Adipocyte (in vitro differentiated cells): ENCODE measurements around the gene COL25A1.
"Not testable (repeated sequence)": the region's sequence is repeated elsewhere in the genome, so short reads cannot be mapped to it uniquely, and the experiment has no call there.

ENCODE experiments used
- DNase-seq: peaks from one replicate; pipeline ENCODE4 v3.0.0-alpha.2; 2015; ENCODE audit warnings: low read depth
- H3K27me3 ChIP-seq: replicated peaks from 2 replicates; pipeline ENCODE4 v1.7.0; 2013; ENCODE audit warnings: mild to moderate bottlenecking, low read length, moderate library complexity; ENCODE audit not compliant: control insufficient read depth, insufficient read depth
- H3K36me3 ChIP-seq: 2 replicates; pipeline ENCODE4 v1.7.0; 2013; ENCODE audit warnings: low read length, mild to moderate bottlenecking, moderate library complexity; ENCODE audit not compliant: control insufficient read depth, insufficient read depth, severe bottlenecking
- H3K4me1 ChIP-seq: 2 replicates; pipeline ENCODE4 v1.7.0; 2013; ENCODE audit warnings: mild to moderate bottlenecking, low read length, moderate library complexity; ENCODE audit not compliant: control insufficient read depth, insufficient read depth
- H3K4me3 ChIP-seq: 2 replicates; pipeline ENCODE4 v1.7.0; 2013; ENCODE audit warnings: mild to moderate bottlenecking, low read length, moderate library complexity
- H3K9ac ChIP-seq: 2 replicates; pipeline ENCODE4 v1.7.0; 2013; ENCODE audit warnings: mild to moderate bottlenecking, low read length, moderate library complexity
- H3K9me3 ChIP-seq: 2 replicates; pipeline ENCODE4 v1.7.0; 2013; ENCODE audit warnings: mild to moderate bottlenecking, low read length, moderate library complexity; ENCODE audit not compliant: control insufficient read depth

COL25A1 gene

GRCh38 chr4:109026588-109026987 lies 275.9 kb downstream of the COL25A1 start:
- Histone ChIP-seq H3K27me3 (peaks cover 2% of the 10 kb centered on the region), H3K9me3 (peaks cover 7% of the 10 kb centered on the region), H3K4me3 (no peak overlapping the region), H3K4me1 (no peaks in the 10 kb centered on the region), H3K9ac (no peak overlapping the region), H3K36me3 (no peaks in the 10 kb centered on the region)
- no peak for DNase-seq

GRCh38 chr4:109025471-109026076 lies 276.9 kb downstream of the COL25A1 start:
- Histone ChIP-seq H3K36me3 (no peaks in the 10 kb centered on the region), H3K4me3 (no peak overlapping the region), H3K4me1 (no peaks in the 10 kb centered on the region), H3K9me3 (peaks cover 14% of the 10 kb centered on the region), H3K27me3 (no peaks in the 10 kb centered on the region), H3K9ac (no peak overlapping the region)
- DNase-seq: no peak

- Histone ChIP-seq H3K27me3 (no peaks in the 10 kb centered on the region), H3K4me1 (no peaks in the 10 kb centered on the region), H3K9ac (no peak overlapping the region), H3K36me3 (no peaks in the 10 kb centered on the region), H3K9me3 (peaks cover 14% of the 10 kb centered on the region), H3K4me3 (no peak overlapping the region)
- peak; percentile 28 for DNase-seq
These were observed 279.5 kb downstream of the COL25A1 start for GRCh38 chr4:109022961-109023360.

- not testable (repeated sequence) for DNase-seq, H3K4me1 ChIP-seq, H3K36me3 ChIP-seq, H3K9ac ChIP-seq, H3K27me3 ChIP-seq, H3K4me3 ChIP-seq
- peaks cover 14% of the 10 kb centered on the region for H3K9me3 ChIP-seq
These were observed 280.8 kb downstream of the COL25A1 start for GRCh38 chr4:109021630-109022029.

- H3K9ac ChIP-seq: no peak overlapping the region
- no peaks in the 10 kb centered on the region for H3K36me3 ChIP-seq
- H3K4me1 ChIP-seq: no peaks in the 10 kb centered on the region
- DNase-seq: no peak
- H3K9me3 ChIP-seq: peaks cover 14% of the 10 kb centered on the region
- no peak overlapping the region for H3K4me3 ChIP-seq
- H3K27me3 ChIP-seq: no peaks in the 10 kb centered on the region
These were observed 281.6 kb downstream of the COL25A1 start for GRCh38 chr4:109020861-109021260.

- H3K9me3 ChIP-seq: peaks cover 4% of the 10 kb centered on the region
- DNase-seq: no peak
- H3K9ac ChIP-seq: no peak overlapping the region
- H3K36me3 ChIP-seq: no peaks in the 10 kb centered on the region
- peaks cover 5% of the 10 kb centered on the region for H3K4me1 ChIP-seq
- no peaks in the 10 kb centered on the region for H3K27me3 ChIP-seq
- no peak overlapping the region for H3K4me3 ChIP-seq
These were observed 286.3 kb downstream of the COL25A1 start for GRCh38 chr4:109016200-109016599.

- H3K4me1 ChIP-seq: peaks cover 13% of the 10 kb centered on the region
- no peak overlapping the region for H3K9ac ChIP-seq
- H3K36me3 ChIP-seq: no peaks in the 10 kb centered on the region
- H3K4me3 ChIP-seq: no peak overlapping the region
- no peaks in the 10 kb centered on the region for H3K27me3 ChIP-seq
- no peak for DNase-seq
- H3K9me3 ChIP-seq: no peaks in the 10 kb centered on the region
These were observed 287.0 kb downstream of the COL25A1 start for GRCh38 chr4:109015413-109015810.

- Histone ChIP-seq H3K4me1 (peaks cover 19% of the 10 kb centered on the region), H3K9ac (no peak overlapping the region), H3K9me3 (no peaks in the 10 kb centered on the region), H3K4me3 (no peak overlapping the region), H3K36me3 (no peaks in the 10 kb centered on the region), H3K27me3 (no peaks in the 10 kb centered on the region)
- DNase-seq: no peak
These were observed 287.7 kb downstream of the COL25A1 start for GRCh38 chr4:109014593-109015412.

GRCh38 chr4:109012286-109012880 lies 290.1 kb downstream of the COL25A1 start:
- H3K4me3 ChIP-seq: no peak overlapping the region
- peaks cover 22% of the 10 kb centered on the region for H3K4me1 ChIP-seq
- no peak for DNase-seq
- H3K36me3 ChIP-seq: no peaks in the 10 kb centered on the region
- no peaks in the 10 kb centered on the region for H3K9me3 ChIP-seq
- H3K9ac ChIP-seq: no peak overlapping the region
- no peaks in the 10 kb centered on the region for H3K27me3 ChIP-seq

- H3K4me3 ChIP-seq: no peak overlapping the region
- H3K9me3 ChIP-seq: no peaks in the 10 kb centered on the region
- H3K4me1 ChIP-seq: peaks cover 22% of the 10 kb centered on the region
- no peaks in the 10 kb centered on the region for H3K36me3 ChIP-seq
- H3K9ac ChIP-seq: no peak overlapping the region
- no peaks in the 10 kb centered on the region for H3K27me3 ChIP-seq
- DNase-seq: no peak
These were observed 291.0 kb downstream of the COL25A1 start for GRCh38 chr4:109011241-109012026.

- no peaks in the 10 kb centered on the region for H3K36me3 ChIP-seq
- no peak for DNase-seq
These were observed 291.9 kb downstream of the COL25A1 start for GRCh38 chr4:109010521-109010920.

More at GRCh38 chr4:109010521-109010920, 291.9 kb downstream of the COL25A1 start:
- no peaks in the 10 kb centered on the region for H3K27me3 ChIP-seq
- no peak overlapping the region for H3K4me3 ChIP-seq
- no peak overlapping the region for H3K9ac ChIP-seq
- peaks cover 22% of the 10 kb centered on the region for H3K4me1 ChIP-seq
- no peaks in the 10 kb centered on the region for H3K9me3 ChIP-seq
